HCT116 (cell line): Measurements from ENCODE around the gene C17orf114.

Source experiments
- ATAC-seq: fragments of 200-7000 bp; cut with Tn5 transposase; 2 replicates; pipeline ENCODE4 v1.9.1; 2020; ENCODE audit warnings: mild to moderate bottlenecking, moderate library complexity
- BruUV-seq: library from RNA; stranded (reverse); fragments of 400-500 nt; replicated peaks from 2 replicates; lab custom pipeline; 2021; lab: Mats Ljungman, UMichigan
- CTCF ChIA-PET: fragments of 300-600 bp; sonication (Branson Sonifier 250); formaldehyde crosslinking; loops from one replicate; lab custom pipeline; 2021; ENCODE audit warnings: antibody characterized with exemption; lab: Charles Lee
- POLR2A ChIA-PET: fragments of 300-600, 350-600 bp; sonication (Branson Sonifier 250); formaldehyde crosslinking; loops from one replicate; lab custom pipeline; 2021; ENCODE audit warnings: antibody characterized with exemption; lab: Charles Lee
- RAD21 ChIA-PET, 2 experiments: fragments of 300-600 bp; sonication (Branson Sonifier 250); formaldehyde crosslinking; loops; one replicate each; lab custom pipeline; 2023; ENCODE audit warnings: low total read pairs in 2 of 2; ENCODE audit not compliant: uncharacterized antibody in 2 of 2, unreplicated experiment in 2 of 2, low non-redundant PET in 1 of 2; lab: Charles Lee
- DNase-seq: peaks from one replicate; pipeline ENCODE4 v3.0.0-alpha.2; 2010; ENCODE audit warnings: low read depth, low spot score
- H2AFZ ChIP-seq: fragments of 200-600 bp; shearing (Covaris generic), sonication (generic); 2 replicates; pipeline ENCODE4 v1.6.1; 2017; ENCODE audit warnings: low read depth, mixed run types, mixed read lengths, antibody characterized with exemption, low read length; ENCODE audit not compliant: poor library complexity, severe bottlenecking
- H3K27ac ChIP-seq: 2 replicates; pipeline ENCODE4 v1.5.1; 2012; ENCODE audit warnings: low read depth, low read length
- H3K27me3 ChIP-seq: fragments of 200-600 bp; sonication (generic); 2 replicates; pipeline ENCODE4 v1.6.1; 2016; ENCODE audit warnings: mixed run types, low read length, mixed read lengths; ENCODE audit not compliant: insufficient read depth
- H3K36me3 ChIP-seq, 2 experiments: fragments of 200-500 bp in 1 of 2; fragments of 200-600 bp in 1 of 2; sonication (Bioruptor generic) in 1 of 2; sonication (generic) in 1 of 2; 2 replicates each; pipeline versions ENCODE4 v1.5.1 to v1.6.1; 2014 to 2016; ENCODE audit warnings: low read length in 2 of 2, inconsistent platforms in 1 of 2, mixed read lengths in 1 of 2, mixed run types in 1 of 2; ENCODE audit not compliant: insufficient read depth in 2 of 2, control insufficient read depth in 1 of 2
- H3K4me1 ChIP-seq, 2 experiments: fragments of 200-600 bp in 1 of 2; sonication (generic) in 1 of 2; 2 replicates each; pipeline versions ENCODE4 v1.5.1 to v1.6.1; 2012 to 2017; ENCODE audit warnings: low read length in 2 of 2, inconsistent platforms in 1 of 2, mild to moderate bottlenecking in 1 of 2, mixed read lengths in 1 of 2, mixed run types in 1 of 2, moderate library complexity in 1 of 2; ENCODE audit not compliant: insufficient read depth in 2 of 2, control insufficient read depth in 1 of 2
- H3K4me2 ChIP-seq: fragments of 200-600 bp; sonication (generic); 2 replicates; pipeline ENCODE4 v1.6.1; 2017; ENCODE audit warnings: mixed run types, low read length, mixed read lengths
- H3K4me3 ChIP-seq, 2 experiments: fragments of 200-600 bp in 1 of 2; sonication (generic) in 1 of 2; replicated peaks in 1 of 2; 2 replicates each; pipeline ENCODE4 v1.5.1; 2011 to 2016; ENCODE audit warnings: low read length in 2 of 2, control low read depth in 1 of 2, low read depth in 1 of 2, mild to moderate bottlenecking in 1 of 2, mixed read lengths in 1 of 2, mixed run types in 1 of 2
- H3K79me2 ChIP-seq: fragments of 200-600 bp; sonication (generic); 2 replicates; pipeline ENCODE4 v1.6.1; 2017; ENCODE audit warnings: mild to moderate bottlenecking, mixed run types, low read length, moderate library complexity, mixed read lengths; ENCODE audit not compliant: insufficient read depth
- H3K9ac ChIP-seq: fragments of 200-600 bp; sonication (generic); 2 replicates; pipeline ENCODE4 v1.6.1; 2016; ENCODE audit warnings: low read length, mixed read lengths
- H3K9me2 ChIP-seq: fragments of 200-600 bp; sonication (generic), shearing (Covaris generic); 2 replicates; pipeline ENCODE4 v1.6.1; 2017; ENCODE audit warnings: mixed run types, mild to moderate bottlenecking, moderate library complexity; ENCODE audit not compliant: insufficient read depth
- H3K9me3 ChIP-seq, 2 experiments: fragments of 200-500 bp in 1 of 2; fragments of 200-600 bp in 1 of 2; sonication (Bioruptor generic) in 1 of 2; sonication (generic) in 1 of 2; 2 replicates each; pipeline ENCODE4 v1.6.1; 2014 to 2017; ENCODE audit warnings: low read length in 2 of 2, mixed read lengths in 2 of 2, inconsistent platforms in 1 of 2, low read depth in 1 of 2, mild to moderate bottlenecking in 1 of 2, mixed run types in 1 of 2, moderate library complexity in 1 of 2; ENCODE audit not compliant: control insufficient read depth in 1 of 2, insufficient read depth in 1 of 2
- H4K20me1 ChIP-seq: fragments of 200-600 bp; sonication (generic), shearing (Covaris generic); 2 replicates; pipeline ENCODE4 v1.6.1; 2017; ENCODE audit warnings: mixed run types, mild to moderate bottlenecking, moderate library complexity; ENCODE audit not compliant: insufficient read depth
- ATF3 ChIP-seq: IDR thresholded peaks from 2 replicates; pipeline ENCODE4 v1.6.1; 2012
- CBX3 ChIP-seq: IDR thresholded peaks from 2 replicates; pipeline ENCODE4 v1.6.1; 2012; ENCODE audit warnings: low read depth
- CEBPB ChIP-seq: IDR thresholded peaks from 2 replicates; pipeline ENCODE4 v1.6.1; 2012; ENCODE audit warnings: low read depth
- EGR1 ChIP-seq: IDR thresholded peaks from 2 replicates; pipeline ENCODE4 v1.6.1; 2012; ENCODE audit warnings: low read depth
- ELF1 ChIP-seq: IDR thresholded peaks from 2 replicates; pipeline ENCODE4 v1.6.1; 2012; ENCODE audit warnings: low read depth, borderline replicate concordance
- EZH2 ChIP-seq: fragments of 200-600 bp; sonication (generic); IDR thresholded peaks from 2 replicates; pipeline ENCODE4 v1.6.1; 2017; ENCODE audit warnings: antibody characterized with exemption, mixed run types
- EZH2phosphoT487 ChIP-seq: fragments of 200-600 bp; IDR thresholded peaks from 2 replicates; pipeline ENCODE4 v1.6.1; 2018; ENCODE audit warnings: antibody characterized with exemption, borderline replicate concordance
- FOSL1 ChIP-seq: IDR thresholded peaks from 2 replicates; pipeline ENCODE4 v1.6.1; 2012; ENCODE audit warnings: low read depth
- JUND ChIP-seq: IDR thresholded peaks from 2 replicates; pipeline ENCODE4 v1.6.1; 2012
- MAX ChIP-seq: IDR thresholded peaks from 2 replicates; pipeline ENCODE4 v1.6.1; 2012
- POLR2A ChIP-seq: IDR thresholded peaks from 2 replicates; pipeline ENCODE4 v1.7.0; 2011; ENCODE audit warnings: borderline replicate concordance; ENCODE audit not compliant: insufficient read depth, insufficient read length; ENCODE audit errors: extremely low read depth
- POLR2AphosphoS5 ChIP-seq: IDR thresholded peaks from 2 replicates; pipeline ENCODE4 v1.6.1; 2011; ENCODE audit warnings: mild to moderate bottlenecking, low read depth, low read length, moderate library complexity
- RAD21 ChIP-seq: IDR thresholded peaks from 2 replicates; pipeline ENCODE4 v1.6.1; 2012; ENCODE audit warnings: low read depth, mild to moderate bottlenecking
- REST ChIP-seq: IDR thresholded peaks from 2 replicates; pipeline ENCODE4 v1.6.1; 2012; ENCODE audit warnings: low read depth
- SIN3A ChIP-seq: IDR thresholded peaks from 2 replicates; pipeline ENCODE4 v1.6.1; 2012; ENCODE audit warnings: low read depth
- SP1 ChIP-seq: IDR thresholded peaks from 2 replicates; pipeline ENCODE4 v1.6.1; 2012; ENCODE audit warnings: low read depth
- SRF ChIP-seq: IDR thresholded peaks from 2 replicates; pipeline ENCODE4 v1.6.1; 2012; ENCODE audit warnings: low read depth
- TCF7L2 ChIP-seq: IDR thresholded peaks from 2 replicates; pipeline ENCODE4 v1.7.0; 2011; ENCODE audit warnings: borderline replicate concordance, inconsistent platforms; ENCODE audit not compliant: insufficient read depth, insufficient read length; ENCODE audit errors: extremely low read depth
- YY1 ChIP-seq: IDR thresholded peaks from 2 replicates; pipeline ENCODE4 v1.6.1; 2011; ENCODE audit warnings: low read length, low read depth, moderate library complexity, mild to moderate bottlenecking; ENCODE audit not compliant: insufficient replicate concordance; ENCODE audit errors: extremely low read depth
- ZFX ChIP-seq: fragments of 450-650 bp; IDR thresholded peaks from 2 replicates; pipeline ENCODE4 v1.6.1; 2017
- ZNF274 ChIP-seq: fragments of 200-500 bp; sonication (Bioruptor generic); IDR thresholded peaks from 2 replicates; pipeline ENCODE4 v1.6.1; 2014; ENCODE audit warnings: mild to moderate bottlenecking, low read depth, low read length, inconsistent platforms
- intact Hi-C: fragments of 100-400 bp; cut with micrococcal nuclease; formaldehyde crosslinking; loops from 2 replicates; pipeline ENCODE4 v1.10.0; 2022

The C17orf114 gene

GRCh38 chr17:4811471-4811870, 9.3 kb upstream of the C17orf114 start (continued):
- no peak for TF ChIP-seq TCF7L2
- no peak for TF ChIP-seq RAD21
- TF ChIP-seq EZH2: no peak
- TF ChIP-seq YY1: no peak
- TF ChIP-seq SRF: no peak

GRCh38 chr17:4810696-4811290, 8.7 kb upstream of the C17orf114 start:
- Histone ChIP-seq H2AFZ (no peak overlapping the region), H3K27ac (no peak overlapping the region), H3K36me3 (peaks cover 7 to 9% of the 10 kb centered on the region in 2 experiments; a peak in 3 of 4 replicates), H3K4me2 (no peak overlapping the region), H3K9me3 (no peaks in the 10 kb centered on the region), H3K4me1 (peaks cover 12 to 13% of the 10 kb centered on the region in 2 experiments), H3K4me3 (no peak overlapping the region), H3K79me2 (no peaks in the 10 kb centered on the region), H3K9ac (no peak overlapping the region), H3K27me3 (no peaks in the 10 kb centered on the region), H3K9me2 (no peaks in the 10 kb centered on the region), H4K20me1 (no peaks in the 10 kb centered on the region)
- intact Hi-C loops: no loop called here
- ATAC-seq (no peak), DNase-seq (no peak)
- TF ChIP-seq JUND: no peak
- TF ChIP-seq YY1: no peak
- TF ChIP-seq EGR1: no peak
- no peak for TF ChIP-seq FOSL1
- TF ChIP-seq CEBPB: no peak
- TF ChIP-seq EZH2: no peak
- no peak for TF ChIP-seq SP1
- TF ChIP-seq CBX3: no peak
- TF ChIP-seq SIN3A: no peak
- TF ChIP-seq ZFX: no peak
- TF ChIP-seq POLR2A: no peak
- no peak for TF ChIP-seq MAX
- TF ChIP-seq ATF3: no peak
- TF ChIP-seq ZNF274: no peak
- no peak for TF ChIP-seq ELF1
- TF ChIP-seq RAD21: no peak
- no peak for TF ChIP-seq TCF7L2
- no peak for TF ChIP-seq REST
- no peak for TF ChIP-seq EZH2phosphoT487
- TF ChIP-seq POLR2AphosphoS5: no peak
- POLR2A ChIA-PET: no interaction called here
- CTCF ChIA-PET: no interaction called here
- no TSS peak for BruUV-seq
- RAD21 ChIA-PET: no interaction called here
